A673 (cell line): ENCODE data around the gene GGTA1.

Experiments used
- CTCF ChIP-seq: fragments of 300-800, 200-600 bp; sonication (generic); conservative IDR thresholded peaks from 2 replicates; pipeline ENCODE4 v1.5.1; 2017; ENCODE audit warnings: low read depth, mild to moderate bottlenecking, antibody characterized with exemption, low read length, moderate library complexity, mixed read lengths
- EZH2 ChIP-seq: fragments of 200-600 bp; sonication (generic); IDR thresholded peaks from 2 replicates; pipeline ENCODE4 v1.6.1; 2017; ENCODE audit warnings: borderline replicate concordance, low read depth, mild to moderate bottlenecking, mixed read lengths, antibody characterized with exemption, low read length; ENCODE audit not compliant: poor library complexity, severe bottlenecking

- TF ChIP-seq CTCF (peak; percentile 37), EZH2 (no peak)
Measured at GRCh38 chr9:121445986-121446385, 53.7 kb downstream of the GGTA1 start.
